ENCODE data around the gene UEVLD. TPM values are rescaled to one million over a fixed set of nuclear protein-coding genes. Genes with fewer than 3 reads are reported as not detected.

The UEVLD gene
- total RNA-seq, 2 experiments from 2014 or later = 13.9 to 22.8 TPM

DNA sequence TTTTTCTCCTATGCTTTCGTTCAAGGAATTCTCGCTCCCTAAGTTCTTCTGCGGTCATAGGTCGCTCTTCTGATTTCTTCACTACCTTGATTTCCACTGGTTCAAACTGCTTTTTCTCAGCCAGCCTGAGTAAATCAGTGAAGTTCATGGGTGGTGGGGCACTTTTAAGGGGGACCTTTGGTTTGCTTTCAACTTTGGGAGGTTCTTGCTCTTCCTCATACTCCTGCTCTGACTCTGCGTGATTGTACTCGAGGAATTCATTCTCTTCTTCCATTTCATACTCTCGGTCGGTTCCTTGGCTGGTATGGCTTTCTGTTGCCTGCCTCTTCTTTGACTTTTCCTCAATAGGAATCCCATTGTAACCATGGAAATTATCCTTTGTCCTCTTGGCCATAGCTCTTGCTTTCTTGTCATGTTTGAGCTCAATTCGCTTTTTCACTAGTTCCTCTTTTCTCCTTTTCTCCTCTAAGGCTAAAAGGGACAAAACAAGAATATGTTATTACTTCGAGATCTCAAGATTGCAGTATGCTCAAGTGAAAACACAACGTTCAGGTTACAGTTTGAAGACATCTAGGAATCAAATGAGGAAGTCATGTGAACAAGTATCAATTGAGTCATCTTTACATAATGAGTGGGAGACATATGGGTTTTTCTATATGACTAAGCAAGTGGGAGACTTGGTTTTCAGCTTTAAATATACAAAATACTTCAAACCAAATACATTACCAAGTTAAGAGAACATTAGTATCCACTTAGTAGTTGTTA, 27.3 kb upstream of the UEVLD start:
- no peak overlapping the region for H3K4me3 Mint-ChIP-seq
- DNase-seq (no peak), ATAC-seq (peak; percentile 77)
- peaks cover 44% of the 10 kb centered on the region for H3K4me1 Mint-ChIP-seq (ENCODE audit: low read depth)
- H3K27ac Mint-ChIP-seq = peak overlapping the region; percentile 60
- ChIA-PET POLR2A (interaction anchor here (1.3 to 4.1 kb wide), 5 partner anchors 14 to 106 kb away, joined by 3 to 19 read pairs (median 6); partner anchors contain the start of genes SPTY2D1 and UEVLD), CTCF (interaction anchor here (0.8 to 2.2 kb wide), 9 partner anchors 14 to 372 kb away, joined by 3 to 11 read pairs (median 4); partner anchors contain the start of gene SPTY2D1)
- no peaks in the 10 kb centered on the region for H3K27me3 Mint-ChIP-seq
- intact Hi-C loops (cut with micrococcal nuclease) = loop anchor here (1.0 kb wide), 1 partner anchor 17 kb away; no protein-coding TSS in a partner anchor
- no peaks in the 10 kb centered on the region for H3K9me3 Mint-ChIP-seq
- peaks cover 25% of the 10 kb centered on the region for H3K36me3 Mint-ChIP-seq (ENCODE audit: low read depth)
- TF ChIP-seq CTCF (IDR thresholded peaks at IDR 0.05) = no peak

DNA sequence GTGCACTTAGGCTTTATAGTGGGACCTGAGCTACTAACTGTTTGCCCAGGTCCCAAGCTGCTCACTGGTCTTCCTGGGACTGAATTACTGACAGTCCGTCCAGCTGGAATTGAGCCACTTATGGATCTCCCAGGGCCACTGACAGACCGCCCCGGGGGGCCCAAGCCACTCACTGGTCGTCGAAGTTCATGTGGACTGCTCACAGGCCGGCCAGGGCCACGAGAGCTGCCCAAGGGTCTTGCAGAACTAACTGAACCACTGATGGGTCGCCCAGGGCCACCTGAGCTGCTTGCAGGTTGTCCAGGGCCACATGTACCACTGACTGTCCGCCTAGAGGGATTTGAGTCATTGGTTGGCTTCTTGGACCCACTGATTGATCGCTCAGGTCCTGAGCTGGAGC, 26.1 kb upstream of the UEVLD start:
- ATAC-seq (no peak), DNase-seq (no peak)
- Mint-ChIP-seq H3K27me3 (no peaks in the 10 kb centered on the region), H3K36me3 (ENCODE audit: low read depth) (peaks cover 29% of the 10 kb centered on the region), H3K4me3 (no peak overlapping the region), H3K27ac (no peak overlapping the region), H3K4me1 (ENCODE audit: low read depth) (peaks cover 40% of the 10 kb centered on the region), H3K9me3 (no peaks in the 10 kb centered on the region)
- intact Hi-C loops (cut with micrococcal nuclease) = no loop called here
- ChIA-PET CTCF (no interaction called here), POLR2A (interaction anchor here (0.7 to 4.1 kb wide), 2 partner anchors 19 to 107 kb away, joined by 4 to 19 read pairs; partner anchors contain the start of gene SPTY2D1)
- TF ChIP-seq CTCF (IDR thresholded peaks at IDR 0.05) = no peak

DNA sequence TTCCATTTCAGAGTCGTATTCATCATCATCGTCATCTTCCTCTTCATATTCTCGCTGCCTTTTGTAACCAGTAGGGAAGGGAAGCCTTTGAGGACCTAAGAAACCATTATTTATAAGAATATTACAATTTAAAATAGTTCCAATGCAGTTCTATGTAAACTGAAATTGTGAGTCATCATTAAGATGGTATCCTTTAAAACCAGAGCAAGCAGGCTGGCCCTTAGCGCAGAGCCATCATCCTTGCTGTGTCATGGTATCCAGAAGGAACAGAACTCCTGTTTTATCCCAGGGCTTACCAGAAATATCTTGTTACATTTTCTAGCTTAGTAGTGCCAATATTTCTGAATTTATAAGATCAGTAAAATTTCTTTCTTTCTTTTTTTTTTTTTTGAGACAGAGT, 23.9 kb upstream of the UEVLD start:
- TF ChIP-seq CTCF (IDR thresholded peaks at IDR 0.05) = no peak
- Mint-ChIP-seq H3K27me3 (no peaks in the 10 kb centered on the region), H3K4me3 (no peak overlapping the region), H3K27ac (no peak overlapping the region), H3K36me3 (ENCODE audit: low read depth) (peaks cover 35% of the 10 kb centered on the region), H3K4me1 (ENCODE audit: low read depth) (peaks cover 21% of the 10 kb centered on the region), H3K9me3 (no peaks in the 10 kb centered on the region)
- ChIA-PET POLR2A (interaction anchor here (1.1 kb wide), 1 partner anchor 21 kb away, joined by 3 read pairs; no protein-coding TSS in a partner anchor), CTCF (no interaction called here)
- intact Hi-C loops (cut with micrococcal nuclease) = no loop called here
- ATAC-seq (no peak), DNase-seq (no peak)

- intact Hi-C loops (cut with micrococcal nuclease) = no loop called here
- ChIA-PET CTCF (interaction anchor here (0.9 to 1.2 kb wide), 2 partner anchors 154 to 367 kb away, joined by 3 read pairs; no protein-coding TSS in a partner anchor), POLR2A (interaction anchor here (1.1 kb wide), 1 partner anchor 22 kb away, joined by 3 read pairs; no protein-coding TSS in a partner anchor)
- Mint-ChIP-seq H3K27ac (no peak overlapping the region), H3K9me3 (no peaks in the 10 kb centered on the region), H3K27me3 (no peaks in the 10 kb centered on the region), H3K4me1 (ENCODE audit: low read depth) (peaks cover 11% of the 10 kb centered on the region), H3K4me3 (no peak overlapping the region), H3K36me3 (ENCODE audit: low read depth) (peaks cover 38% of the 10 kb centered on the region)
- ATAC-seq (no peak), DNase-seq (no peak)
- no peak for TF ChIP-seq CTCF (IDR thresholded peaks at IDR 0.05)
Observed at GRCh38 chr11:18611196-18611595, 22.7 kb upstream of the UEVLD start.

DNA sequence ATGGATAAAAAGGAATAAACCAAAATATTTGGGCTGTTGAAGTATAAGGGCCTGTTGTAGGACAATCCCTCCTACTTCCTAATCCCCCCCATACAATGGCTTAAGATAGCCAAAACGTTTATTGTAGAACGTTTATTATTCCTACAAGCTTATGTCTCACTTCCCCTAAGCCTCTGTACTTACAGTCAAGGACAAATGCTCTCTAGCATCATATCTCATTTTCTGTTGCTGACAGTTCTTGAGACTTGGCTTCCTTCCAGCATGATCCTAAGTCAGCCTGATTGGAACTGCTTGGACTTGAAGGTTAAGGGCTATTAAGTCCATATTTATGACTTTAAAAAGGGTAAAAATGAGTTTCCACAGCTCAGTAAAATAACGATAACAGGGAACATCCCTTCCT, 19.8 kb upstream of the UEVLD start:
- no peak for ATAC-seq
- CTCF ChIA-PET = no interaction called here
- intact Hi-C loops (cut with micrococcal nuclease) = no loop called here
- Mint-ChIP-seq H3K27me3 (no peaks in the 10 kb centered on the region), H3K36me3 (ENCODE audit: low read depth) (peaks cover 20% of the 10 kb centered on the region), H3K9me3 (no peaks in the 10 kb centered on the region), H3K27ac (no peak overlapping the region), H3K4me3 (no peak overlapping the region), H3K4me1 (ENCODE audit: low read depth) (no peaks in the 10 kb centered on the region)
- DNase-seq = no peak
- POLR2A ChIA-PET = interaction anchor here (0.6 kb wide), 1 partner anchor 34 kb away, joined by 3 read pairs; no protein-coding TSS in a partner anchor
- no peak for TF ChIP-seq CTCF (IDR thresholded peaks at IDR 0.05)

Data from activated CD8-positive, alpha-beta T cell treated with anti-CD3 and anti-CD28 coated beads for 36 hours (primary cell).